Peyer's patch (tissue), 4 donors: ENCODE data around the gene EPB41L4A.
"Not testable (repeated sequence)": the region's sequence is repeated elsewhere in the genome, so short reads cannot be mapped to it uniquely, and the experiment has no call there.

Experiments used
- POLR2A ChIP-seq, 2 donors: fragments of 450-650 bp; IDR thresholded peaks; one replicate each; pipeline ENCODE4 v1.5.1; 2017; ENCODE audit warnings: antibody characterized with exemption in 2 of 2, mild to moderate bottlenecking in 2 of 2, moderate library complexity in 2 of 2
- TF ChIP-seq, protein P1 (sequence below), 6 experiments: fragments of 450-650 bp in 4 of 6; fragments of 200-600 bp in 2 of 6; sonication (generic) in 1 of 6; IDR thresholded peaks; one replicate each; pipeline ENCODE4 v1.5.1; 2017 to 2019; ENCODE audit warnings: antibody characterized with exemption in 6 of 6, mild to moderate bottlenecking in 3 of 6, moderate library complexity in 1 of 6

DNA sequence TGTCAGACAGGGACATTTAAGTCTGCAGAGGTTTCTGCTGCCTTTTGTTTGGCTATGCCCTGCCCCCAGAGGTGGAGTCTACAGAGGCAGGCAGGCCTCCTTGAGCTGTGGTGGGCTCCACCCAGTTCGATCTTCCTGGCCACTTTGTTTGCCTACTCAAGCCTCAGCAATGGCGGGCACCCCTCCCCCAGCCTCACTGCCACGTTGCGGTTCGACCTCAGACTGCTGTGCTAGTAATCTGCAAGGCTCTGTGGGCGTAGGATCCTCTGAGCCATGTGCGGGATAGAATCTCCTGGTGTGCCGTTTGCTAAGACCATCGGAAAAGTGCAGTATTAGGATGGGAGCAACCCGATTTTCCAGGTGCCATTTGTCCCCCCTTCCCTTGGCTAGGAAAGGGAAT, 47.2 kb upstream of the EPB41L4A start:
- TF ChIP-seq, protein P1, sequence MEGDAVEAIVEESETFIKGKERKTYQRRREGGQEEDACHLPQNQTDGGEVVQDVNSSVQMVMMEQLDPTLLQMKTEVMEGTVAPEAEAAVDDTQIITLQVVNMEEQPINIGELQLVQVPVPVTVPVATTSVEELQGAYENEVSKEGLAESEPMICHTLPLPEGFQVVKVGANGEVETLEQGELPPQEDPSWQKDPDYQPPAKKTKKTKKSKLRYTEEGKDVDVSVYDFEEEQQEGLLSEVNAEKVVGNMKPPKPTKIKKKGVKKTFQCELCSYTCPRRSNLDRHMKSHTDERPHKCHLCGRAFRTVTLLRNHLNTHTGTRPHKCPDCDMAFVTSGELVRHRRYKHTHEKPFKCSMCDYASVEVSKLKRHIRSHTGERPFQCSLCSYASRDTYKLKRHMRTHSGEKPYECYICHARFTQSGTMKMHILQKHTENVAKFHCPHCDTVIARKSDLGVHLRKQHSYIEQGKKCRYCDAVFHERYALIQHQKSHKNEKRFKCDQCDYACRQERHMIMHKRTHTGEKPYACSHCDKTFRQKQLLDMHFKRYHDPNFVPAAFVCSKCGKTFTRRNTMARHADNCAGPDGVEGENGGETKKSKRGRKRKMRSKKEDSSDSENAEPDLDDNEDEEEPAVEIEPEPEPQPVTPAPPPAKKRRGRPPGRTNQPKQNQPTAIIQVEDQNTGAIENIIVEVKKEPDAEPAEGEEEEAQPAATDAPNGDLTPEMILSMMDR (IDR thresholded peaks at IDR 0.05), result not testable (repeated sequence)
- TF ChIP-seq POLR2A (IDR thresholded peaks at IDR 0.05), result not testable (repeated sequence)
